Thyroid gland (tissue), 4 donors: ENCODE measurements around the gene SP5. TPM values are rescaled to one million over a fixed set of nuclear protein-coding genes. Genes with fewer than 3 reads are reported as not detected.
"Not testable (repeated sequence)": the region's sequence is repeated elsewhere in the genome, so short reads cannot be mapped to it uniquely, and the experiment has no call there.

Experiments used
- DNase-seq, 2 donors: peaks; one replicate each; pipeline ENCODE4 v3.0.0-alpha.2; 2019
- H3K27ac ChIP-seq, 3 donors: fragments of 200-600 bp; sonication (generic); 1 replicate in 2 of 3; 2 replicates in 1 of 3; pipeline ENCODE4 v1.5.1; 2016 to 2019; ENCODE audit warnings: mild to moderate bottlenecking in 1 of 3, moderate library complexity in 1 of 3
- H3K27me3 ChIP-seq: fragments of 200-600 bp; sonication (generic); one replicate; pipeline ENCODE4 v1.5.1; 2019
- H3K36me3 ChIP-seq, 2 donors: fragments of 200-600 bp; sonication (generic); one replicate each; pipeline ENCODE4 v1.5.1; 2016 to 2019
- H3K4me1 ChIP-seq, 2 donors: fragments of 200-600 bp; sonication (generic); one replicate each; pipeline ENCODE4 v1.5.1; 2017 to 2019
- H3K4me3 ChIP-seq, 3 donors: fragments of 200-600 bp; sonication (generic); replicated peaks in 1 of 3; 1 replicate in 2 of 3; 2 replicates in 1 of 3; pipeline ENCODE4 v1.5.1; 2016; ENCODE audit warnings: mild to moderate bottlenecking in 1 of 3
- H3K9me3 ChIP-seq: fragments of 200-600 bp; sonication (generic); one replicate; pipeline ENCODE4 v1.5.1; 2017
- CTCF ChIP-seq, 6 experiments: fragments of 200-600 bp in 3 of 6; fragments of 450-650 bp in 3 of 6; sonication (generic) in 3 of 6; IDR thresholded peaks; one replicate each; pipeline ENCODE4 v1.5.1; 2016 to 2019; ENCODE audit warnings: antibody characterized with exemption in 6 of 6, mild to moderate bottlenecking in 2 of 6, inconsistent platforms in 1 of 6, moderate library complexity in 1 of 6
- POLR2A ChIP-seq, 2 donors: fragments of 450-650 bp; IDR thresholded peaks; one replicate each; pipeline ENCODE4 v1.6.1; 2017; ENCODE audit warnings: antibody characterized with exemption in 2 of 2, mild to moderate bottlenecking in 2 of 2, moderate library complexity in 1 of 2
- WGBS, 2 donors: methylation state at CpG; one replicate each; pipeline ENCODE4 v1.1.5; 2017; 5-methylcytosine and 5-hydroxymethylcytosine counted together
- intact Hi-C: fragments of 100-400 bp; cut with DNase I; formaldehyde crosslinking; loops from one replicate; pipeline ENCODE4 v1.15.1; 2023
- total RNA-seq, 4 donors: library from RNA; depleted of rRNA; stranded (reverse); fragments of >200 nt; gene quantifications; one replicate each; pipeline ENCODE4 v1.2.3, GENCODE V29; 2016

The SP5 gene
- total RNA-seq, 4 donors from 2014 or later = 0.56 TPM; not detected in 3

GRCh38 chr2:170743530-170744239 lies 28.5 kb downstream of the SP5 start:
- Histone ChIP-seq H3K36me3 (no peaks in the 10 kb centered on the region), H3K4me1 (no peaks in the 10 kb centered on the region), H3K27ac (no peak overlapping the region), H3K4me3 (no peak overlapping the region), H3K9me3 (no peaks in the 10 kb centered on the region), H3K27me3 (no peaks in the 10 kb centered on the region)
- TF ChIP-seq CTCF (IDR thresholded peaks at IDR 0.05) = no peak
- TF ChIP-seq POLR2A (IDR thresholded peaks at IDR 0.05) = no peak
- DNase-seq = no peak
- intact Hi-C loops = no loop called here
- WGBS, 2 donors = 58 to 81% methylated on average over 8 of the region's 8 CpGs

- 90 to 93% methylated on average over 14 of the region's 14 CpGs for WGBS, 2 donors
- DNase-seq = no peak
Observed at GRCh38 chr2:170744248-170745002, 29.3 kb downstream of the SP5 start.

GRCh38 chr2:170745305-170745704 lies 30.2 kb downstream of the SP5 start:
- intact Hi-C loops = no loop called here

More at GRCh38 chr2:170744248-170745002, 29.3 kb downstream of the SP5 start:
- H3K36me3 ChIP-seq = no peaks in the 10 kb centered on the region
- no peak overlapping the region for H3K4me3 ChIP-seq
- no peaks in the 10 kb centered on the region for H3K9me3 ChIP-seq
- H3K4me1 ChIP-seq = no peaks in the 10 kb centered on the region
- TF ChIP-seq CTCF (IDR thresholded peaks at IDR 0.05) = no peak
- H3K27me3 ChIP-seq = no peaks in the 10 kb centered on the region
- H3K27ac ChIP-seq = no peak overlapping the region
- intact Hi-C loops = no loop called here

GRCh38 chr2:170747921-170748320 lies 32.8 kb downstream of the SP5 start:
- Histone ChIP-seq H3K36me3 (no peaks in the 10 kb centered on the region), H3K4me3 (no peak overlapping the region), H3K9me3 (no peaks in the 10 kb centered on the region), H3K27ac (no peak overlapping the region), H3K27me3 (no peaks in the 10 kb centered on the region), H3K4me1 (no peaks in the 10 kb centered on the region)
- no peak for TF ChIP-seq CTCF (IDR thresholded peaks at IDR 0.05)
- TF ChIP-seq POLR2A (IDR thresholded peaks at IDR 0.05) = no peak
- no peak for DNase-seq
- 64 to 69% methylated on average over 4 of the region's 4 CpGs for WGBS, 2 donors
- intact Hi-C loops = no loop called here

More at GRCh38 chr2:170745305-170745704, 30.2 kb downstream of the SP5 start:
- 77 to 80% methylated on average over 6 of the region's 6 CpGs for WGBS, 2 donors
- no peaks in the 10 kb centered on the region for H3K36me3 ChIP-seq
- TF ChIP-seq POLR2A (IDR thresholded peaks at IDR 0.05) (no peak), CTCF (IDR thresholded peaks at IDR 0.05) (no peak)
- H3K4me1 ChIP-seq = no peaks in the 10 kb centered on the region
- no peak for DNase-seq
- H3K27ac ChIP-seq = no peak overlapping the region
- H3K9me3 ChIP-seq = no peaks in the 10 kb centered on the region
- no peak overlapping the region for H3K4me3 ChIP-seq
- H3K27me3 ChIP-seq = no peaks in the 10 kb centered on the region

GRCh38 chr2:170751555-170751954 lies 36.4 kb downstream of the SP5 start:
- H3K4me1 ChIP-seq, DNase-seq, H3K36me3 ChIP-seq, H3K27ac ChIP-seq, intact Hi-C loops, H3K4me3 ChIP-seq, H3K27me3 ChIP-seq, H3K9me3 ChIP-seq: not testable (repeated sequence)
- 91 to 92% methylated on average over 12 of the region's 12 CpGs for WGBS, 2 donors
